ENCODE results near the gene VARS2.

GRCh38 chr6:30886897-30887255 lies 27.2 kb upstream of the VARS2 start:
- TF ChIP-seq CTCF (conservative IDR thresholded peaks at IDR 0.05) (no peak), ZFX (IDR thresholded peaks at IDR 0.05) (no peak)

Data from C4-2B (cell line).